ENCODE results near the gene SH2D7. TPM values are rescaled to one million over a fixed set of nuclear protein-coding genes. Genes with fewer than 3 reads are reported as not detected.
A peak's percentile ranks its signal among the peaks of the same experiment; 100 is the strongest.

SH2D7 gene
- total and polyA plus RNA-seq, 2 donors (not counting 1 experiment from before 2014, with no cell fraction given): not detected

- Histone ChIP-seq H4K20me1 (ENCODE audit: control insufficient read depth, insufficient read depth, low read length, poor library complexity, severe bottlenecking) (no peaks in the 10 kb centered on the region), H3K4me1 (ENCODE audit: control insufficient read depth in 2 of 2, insufficient read depth in 2 of 2, low read length in 2 of 2) (peaks cover 12 to 14% of the 10 kb centered on the region in 2 donors), H3K36me3 (replicated peaks in 1 of 2; ENCODE audit: control extremely low read depth in 1 of 2, control insufficient read depth in 1 of 2, extremely low read depth in 1 of 2, insufficient read depth in 2 of 2, low read length in 1 of 2) (no peaks in the 10 kb centered on the region), H3K9ac (ENCODE audit: low read length) (no peak overlapping the region), H2AFZ (ENCODE audit: insufficient read depth, low read depth, low read length, poor library complexity, severe bottlenecking) (no peak overlapping the region), H3K4me2 (replicated peaks; ENCODE audit: low read depth, low read length, poor library complexity, severe bottlenecking) (no peak overlapping the region), H3K4me3 (ENCODE audit: control extremely low read depth in 1 of 5, extremely low read depth in 1 of 5, insufficient read depth in 1 of 5, low read depth in 2 of 5, low read length in 4 of 5) (no peak overlapping the region), H3K27me3 (replicated peaks in 1 of 4; ENCODE audit: control extremely low read depth in 1 of 4, control insufficient read depth in 3 of 4, insufficient read depth in 4 of 4, low read length in 3 of 4) (no peaks in the 10 kb centered on the region), H3K27ac (ENCODE audit: low read length in 2 of 2) (no peak overlapping the region), H3K79me2 (ENCODE audit: control insufficient read depth, insufficient read depth, low read length) (no peaks in the 10 kb centered on the region), H3K9me3 (ENCODE audit: control extremely low read depth in 1 of 3, control insufficient read depth in 2 of 3, insufficient read depth in 1 of 3, low read length in 2 of 3) (no peaks in the 10 kb centered on the region)
- 93% methylated on average over 1 of the region's 2 CpGs for WGBS (ENCODE audit: insufficient coverage)
- ATAC-seq (ENCODE audit: low read depth): no peak
- Mint-ChIP-seq H3K4me3 (no peak overlapping the region), H3K9me3 (ENCODE audit: insufficient read depth) (no peaks in the 10 kb centered on the region), H3K4me1 (peaks cover 14% of the 10 kb centered on the region), H3K27me3 (no peaks in the 10 kb centered on the region), H3K27ac (peak overlapping the region; percentile 72)
- intact Hi-C loops (cut with micrococcal nuclease): no loop called here
- ChIA-PET POLR2A (no interaction called here), CTCF (interaction anchor here (1.3 to 15.2 kb wide), 4 partner anchors 15 to 67 kb away, joined by 3 to 322 read pairs (median 35); no protein-coding TSS in a partner anchor)
- DNase-seq: no peak
- TF ChIP-seq EZH2 (IDR thresholded peaks at IDR 0.05; ENCODE audit: borderline replicate concordance, insufficient read depth, low read depth, low read length, poor library complexity, severe bottlenecking) (no peak), CTCF (IDR thresholded peaks at IDR 0.05) (no peak)
Observed at GRCh38 chr15:78127882-78128281, 35.5 kb downstream of the SH2D7 start.

DNA sequence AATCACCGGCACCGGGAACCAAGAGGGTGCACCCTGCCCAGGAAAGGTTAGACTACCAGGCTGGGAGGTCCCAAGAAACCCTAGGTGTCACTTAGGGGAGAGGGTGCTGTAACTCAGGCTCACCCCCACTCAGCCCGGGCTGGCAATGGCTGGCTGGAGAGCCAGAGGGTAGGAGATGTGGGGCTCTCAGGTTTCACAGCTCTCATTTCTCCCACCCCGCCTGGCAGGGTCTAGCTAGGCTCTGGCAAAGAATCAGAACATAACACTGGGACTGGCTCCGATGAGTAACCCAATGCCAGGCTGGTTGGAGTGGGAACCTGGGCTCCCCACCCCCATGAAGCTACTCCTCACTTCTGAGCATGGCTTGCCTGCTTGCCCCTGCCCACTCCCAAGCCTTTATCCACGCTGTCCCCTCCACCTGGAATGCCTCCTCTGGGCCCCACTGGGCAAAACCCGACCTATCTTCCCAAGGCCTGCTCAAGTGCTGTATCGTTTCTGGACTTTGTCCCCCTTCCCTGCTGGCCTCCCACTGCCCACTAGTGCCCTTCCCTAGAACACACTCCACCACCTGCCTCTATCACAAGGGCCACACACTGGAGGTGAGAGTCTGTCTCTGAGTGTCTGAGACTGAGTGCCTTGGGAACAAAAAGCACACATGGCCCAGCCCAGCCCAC, 36.9 kb downstream of the SH2D7 start:
- no peaks in the 10 kb centered on the region for H4K20me1 ChIP-seq (ENCODE audit: control insufficient read depth, insufficient read depth, low read length, poor library complexity, severe bottlenecking)
- H3K9me3 ChIP-seq (ENCODE audit: control extremely low read depth in 1 of 3, control insufficient read depth in 2 of 3, insufficient read depth in 1 of 3, low read length in 2 of 3): no peaks in the 10 kb centered on the region
- TF ChIP-seq EZH2 (IDR thresholded peaks at IDR 0.05; ENCODE audit: borderline replicate concordance, insufficient read depth, low read depth, low read length, poor library complexity, severe bottlenecking) (no peak), CTCF (IDR thresholded peaks at IDR 0.05) (no peak)
- H2AFZ ChIP-seq (ENCODE audit: insufficient read depth, low read depth, low read length, poor library complexity, severe bottlenecking): no peak overlapping the region
- POLR2A ChIA-PET: no interaction called here
- ATAC-seq (ENCODE audit: low read depth) (no peak), DNase-seq (no peak)
- Mint-ChIP-seq H3K4me3 (no peak overlapping the region), H3K27ac (peak overlapping the region; percentile 37), H3K27me3 (no peaks in the 10 kb centered on the region), H3K9me3 (ENCODE audit: insufficient read depth) (no peaks in the 10 kb centered on the region), H3K4me1 (peaks cover 14% of the 10 kb centered on the region)
- no peaks in the 10 kb centered on the region for H3K79me2 ChIP-seq (ENCODE audit: control insufficient read depth, insufficient read depth, low read length)
- no peak overlapping the region for H3K27ac ChIP-seq (ENCODE audit: low read length in 2 of 2)
- intact Hi-C loops (cut with micrococcal nuclease): no loop called here
- CTCF ChIA-PET: interaction anchor here (3.6 to 15.2 kb wide), 3 partner anchors 16 to 65 kb away, joined by 14 to 322 read pairs (median 56); no protein-coding TSS in a partner anchor
- no peaks in the 10 kb centered on the region for H3K27me3 ChIP-seq (replicated peaks in 1 of 4; ENCODE audit: control extremely low read depth in 1 of 4, control insufficient read depth in 3 of 4, insufficient read depth in 4 of 4, low read length in 3 of 4)
- no peaks in the 10 kb centered on the region for H3K36me3 ChIP-seq (replicated peaks in 1 of 2; ENCODE audit: control extremely low read depth in 1 of 2, control insufficient read depth in 1 of 2, extremely low read depth in 1 of 2, insufficient read depth in 2 of 2, low read length in 1 of 2)
- H3K4me1 ChIP-seq (ENCODE audit: control insufficient read depth in 2 of 2, insufficient read depth in 2 of 2, low read length in 2 of 2): peaks cover 12 to 14% of the 10 kb centered on the region in 2 donors
- no peak overlapping the region for H3K4me3 ChIP-seq (ENCODE audit: control extremely low read depth in 1 of 5, extremely low read depth in 1 of 5, insufficient read depth in 1 of 5, low read depth in 2 of 5, low read length in 4 of 5)
- WGBS (ENCODE audit: insufficient coverage): 97% methylated on average over 7 of the region's 8 CpGs
- no peak overlapping the region for H3K9ac ChIP-seq (ENCODE audit: low read length)
- H3K4me2 ChIP-seq (replicated peaks; ENCODE audit: low read depth, low read length, poor library complexity, severe bottlenecking): no peak overlapping the region

Measured in B cell (primary cell).